HG03139 (cell line): ENCODE measurements around the gene ANO1.
"Not testable (repeated sequence)": the region's sequence is repeated elsewhere in the genome, so short reads cannot be mapped to it uniquely, and the experiment has no call there.

Experiments
- ATAC-seq: cut with Tn5 transposase; IDR thresholded peaks from one replicate; pipeline ENCODE4 v1.9.1; 2021; ENCODE audit not compliant: unreplicated experiment

Gene ANO1

DNA sequence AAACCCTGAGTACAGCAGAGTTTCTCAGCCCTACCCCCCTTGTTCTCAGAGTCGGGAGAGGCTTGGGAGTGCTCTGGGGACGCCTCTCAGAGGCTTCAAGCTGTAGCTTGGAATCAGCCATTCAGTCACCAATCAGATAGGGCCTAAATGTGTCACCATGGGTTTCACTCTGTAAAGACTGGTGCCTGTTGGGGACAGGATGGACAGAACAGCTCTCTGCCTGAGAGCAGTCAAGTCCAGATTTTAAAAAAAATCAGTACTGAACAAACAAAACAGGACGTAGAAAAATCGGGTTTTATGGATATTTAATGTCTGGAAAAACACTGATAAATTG is 126.3 kb downstream of the ANO1 start:
- no peak for ATAC-seq

DNA sequence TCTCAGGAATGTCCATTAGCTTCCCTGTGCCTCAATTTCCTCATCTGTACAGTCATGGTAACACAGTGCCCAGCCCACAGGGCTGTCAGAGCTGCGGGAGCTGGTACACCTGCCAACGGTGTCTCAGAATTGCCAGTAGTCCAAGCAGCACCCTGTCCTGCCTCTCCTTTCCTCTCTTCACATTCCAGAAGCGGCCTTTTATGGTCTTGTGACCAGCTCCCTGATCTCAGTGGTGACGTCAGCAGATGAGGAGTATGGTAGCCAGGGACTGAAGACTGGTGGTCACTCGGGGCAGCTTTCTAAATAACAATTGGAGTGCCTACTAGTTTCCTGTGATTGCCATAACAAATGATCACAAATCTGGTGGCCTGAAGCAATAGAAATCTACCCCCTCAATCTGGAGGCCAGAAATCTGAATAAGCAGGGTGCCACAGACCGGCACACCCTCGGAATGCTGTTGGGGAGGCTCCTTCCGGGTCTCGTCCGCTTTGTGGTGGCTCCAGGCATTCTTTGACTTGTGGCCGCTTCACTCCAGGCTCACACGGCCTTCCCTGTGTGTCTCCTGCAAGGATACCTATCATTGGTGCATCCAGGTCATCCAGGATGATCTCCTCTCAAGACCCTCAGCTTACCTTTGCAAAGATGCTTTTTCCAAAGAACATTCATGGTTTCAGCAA is 127.1 kb downstream of the ANO1 start:
- ATAC-seq: no peak

DNA sequence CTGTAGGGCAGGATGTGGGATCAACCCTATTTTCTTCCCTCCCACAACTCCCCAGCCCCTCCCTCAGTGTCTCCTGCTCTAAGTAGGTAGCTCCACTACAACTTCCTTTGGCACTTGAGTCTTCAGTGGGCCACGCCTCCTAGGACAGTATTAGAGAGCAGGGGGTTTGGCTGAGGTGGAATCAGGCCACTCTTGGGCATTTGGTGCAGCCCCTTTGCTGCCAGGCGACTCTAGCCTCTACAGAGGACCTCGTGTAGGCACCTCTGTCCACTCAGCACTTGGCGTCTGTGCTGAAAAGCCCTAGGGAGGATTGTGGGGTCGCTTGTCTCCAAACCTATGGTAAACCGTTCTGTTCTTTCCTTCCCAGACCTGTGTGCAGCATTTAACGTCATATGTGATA is 127.6 kb downstream of the ANO1 start:
- ATAC-seq: no peak

DNA sequence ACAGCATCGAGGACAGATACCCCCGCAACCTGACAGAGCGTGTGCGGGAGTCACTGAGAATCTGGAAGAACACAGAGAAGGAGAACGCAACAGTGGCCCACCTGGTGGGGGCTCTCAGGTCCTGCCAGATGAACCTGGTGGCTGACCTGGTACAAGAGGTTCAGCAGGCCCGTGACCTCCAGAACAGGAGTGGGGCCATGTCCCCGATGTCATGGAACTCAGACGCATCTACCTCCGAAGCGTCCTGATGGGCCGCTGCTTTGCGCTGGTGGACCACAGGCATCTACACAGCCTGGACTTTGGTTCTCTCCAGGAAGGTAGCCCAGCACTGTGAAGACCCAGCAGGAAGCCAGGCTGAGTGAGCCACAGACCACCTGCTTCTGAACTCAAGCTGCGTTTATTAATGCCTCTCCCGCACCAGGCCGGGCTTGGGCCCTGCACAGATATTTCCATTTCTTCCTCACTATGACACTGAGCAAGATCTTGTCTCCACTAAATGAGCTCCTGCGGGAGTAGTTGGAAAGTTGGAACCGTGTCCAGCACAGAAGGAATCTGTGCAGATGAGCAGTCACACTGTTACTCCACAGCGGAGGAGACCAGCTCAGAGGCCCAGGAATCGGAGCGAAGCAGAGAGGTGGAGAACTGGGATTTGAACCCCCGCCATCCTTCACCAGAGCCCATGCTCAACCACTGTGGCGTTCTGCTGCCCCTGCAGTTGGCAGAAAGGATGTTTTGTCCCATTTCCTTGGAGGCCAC is 128.3 kb downstream of the ANO1 start:
- ATAC-seq: no peak

DNA sequence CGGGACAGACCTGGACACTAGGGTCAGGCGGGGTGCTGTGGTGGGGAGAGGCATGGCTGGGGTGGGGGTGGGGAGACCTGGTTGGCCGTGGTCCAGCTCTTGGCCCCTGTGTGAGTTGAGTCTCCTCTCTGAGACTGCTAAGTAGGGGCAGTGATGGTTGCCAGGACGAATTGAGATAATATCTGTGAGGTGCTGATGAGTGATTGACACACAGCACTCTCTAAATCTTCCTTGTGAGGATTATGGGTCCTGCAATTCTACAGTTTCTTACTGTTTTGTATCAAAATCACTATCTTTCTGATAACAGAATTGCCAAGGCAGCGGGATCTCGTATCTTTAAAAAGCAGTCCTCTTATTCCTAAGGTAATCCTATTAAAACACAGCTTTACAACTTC is 128.9 kb downstream of the ANO1 start:
- ATAC-seq: no peak

DNA sequence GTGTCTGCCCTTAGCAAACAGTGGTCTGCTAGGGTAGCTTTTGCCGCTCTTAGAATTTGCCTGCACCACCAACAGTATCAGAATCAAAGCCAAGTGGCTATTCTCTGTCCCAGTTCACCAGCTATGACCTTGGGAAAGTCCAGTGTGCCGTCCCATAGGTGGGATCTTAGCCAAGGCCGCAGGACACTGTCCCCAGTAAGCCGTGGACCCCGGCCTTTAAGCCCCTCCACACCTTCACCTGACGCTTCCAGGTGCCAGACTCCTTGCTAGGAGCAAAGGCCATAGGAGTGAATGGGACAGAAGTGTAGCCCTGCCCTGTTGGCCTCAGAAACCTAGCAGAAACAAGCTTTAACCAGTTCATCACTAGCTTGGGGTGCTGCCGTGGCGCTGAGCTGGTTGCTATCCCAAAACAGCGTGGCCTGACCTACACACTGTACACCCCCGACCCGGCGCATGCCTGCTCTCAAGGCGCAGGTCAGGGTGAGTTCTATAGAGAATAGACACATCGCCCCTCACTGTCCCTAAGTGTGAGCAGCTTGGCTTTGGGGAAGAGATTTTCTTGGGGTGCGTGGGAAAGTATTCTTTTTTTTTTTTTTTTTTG is 129.5 kb downstream of the ANO1 start:
- no peak for ATAC-seq

DNA sequence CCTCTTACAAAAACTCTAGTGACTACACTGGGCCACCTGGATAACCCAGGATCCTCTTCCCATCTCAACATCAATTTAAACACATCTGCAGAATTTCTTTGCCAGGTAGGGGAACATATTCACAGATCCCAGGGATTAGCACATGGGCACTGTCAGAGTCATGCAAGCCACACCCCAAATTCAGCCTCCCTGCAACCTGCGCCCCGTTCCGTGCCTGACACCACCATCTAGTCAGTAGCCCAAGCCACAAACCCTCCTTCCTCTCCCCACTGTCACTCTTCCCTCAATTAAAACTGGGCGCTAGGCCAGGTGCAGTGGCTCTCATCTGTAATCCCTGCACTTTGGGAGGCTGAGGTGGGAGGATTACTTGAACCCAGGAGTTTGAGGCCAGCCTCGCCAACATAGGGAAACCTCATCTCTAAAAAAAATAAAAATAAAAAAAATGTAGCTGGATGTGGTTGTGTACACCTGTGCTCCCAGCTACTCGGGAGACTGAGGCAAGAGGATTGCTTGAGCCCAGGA is 131.3 kb downstream of the ANO1 start:
- ATAC-seq: no peak

DNA sequence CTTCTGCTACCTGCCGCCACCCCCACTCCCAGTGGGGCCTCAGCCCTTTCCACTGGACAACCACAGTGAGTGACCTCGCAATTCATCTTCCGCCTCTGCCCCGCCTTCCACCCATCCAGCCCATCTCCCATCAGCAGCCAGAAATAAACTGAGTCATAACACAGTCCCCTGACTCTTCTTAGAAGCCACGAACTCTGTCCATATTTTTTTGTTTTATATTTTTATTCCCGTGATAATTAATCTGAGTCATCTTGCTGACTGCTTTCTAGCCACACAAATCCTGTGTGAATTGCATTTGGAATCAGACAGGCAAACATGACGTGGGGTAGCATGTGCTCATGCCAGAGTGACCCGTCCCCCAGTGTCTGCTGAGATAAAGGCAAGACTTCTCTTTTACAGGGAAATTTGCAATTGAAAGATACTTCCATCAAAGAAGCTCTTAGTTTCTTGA is 132.0 kb downstream of the ANO1 start:
- no peak for ATAC-seq

DNA sequence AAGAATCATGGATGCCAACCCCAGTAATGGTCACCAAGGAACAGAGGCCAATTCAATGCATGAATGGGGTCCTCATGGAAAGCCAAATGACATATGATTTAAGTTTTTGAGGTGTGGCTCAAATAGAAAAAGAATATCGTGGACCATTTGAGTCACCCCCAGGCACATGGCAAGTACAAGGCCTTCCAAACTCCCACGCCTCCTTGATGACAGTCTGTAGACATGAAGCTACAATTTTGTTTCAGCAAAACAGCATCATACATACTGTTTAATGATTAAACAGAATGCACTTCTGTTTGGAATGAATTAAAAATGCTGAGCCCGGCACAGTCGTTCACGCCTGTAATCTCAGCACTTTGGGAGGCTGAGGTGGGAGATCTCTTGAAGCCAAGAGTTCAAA is 132.4 kb downstream of the ANO1 start:
- ATAC-seq: no peak

DNA sequence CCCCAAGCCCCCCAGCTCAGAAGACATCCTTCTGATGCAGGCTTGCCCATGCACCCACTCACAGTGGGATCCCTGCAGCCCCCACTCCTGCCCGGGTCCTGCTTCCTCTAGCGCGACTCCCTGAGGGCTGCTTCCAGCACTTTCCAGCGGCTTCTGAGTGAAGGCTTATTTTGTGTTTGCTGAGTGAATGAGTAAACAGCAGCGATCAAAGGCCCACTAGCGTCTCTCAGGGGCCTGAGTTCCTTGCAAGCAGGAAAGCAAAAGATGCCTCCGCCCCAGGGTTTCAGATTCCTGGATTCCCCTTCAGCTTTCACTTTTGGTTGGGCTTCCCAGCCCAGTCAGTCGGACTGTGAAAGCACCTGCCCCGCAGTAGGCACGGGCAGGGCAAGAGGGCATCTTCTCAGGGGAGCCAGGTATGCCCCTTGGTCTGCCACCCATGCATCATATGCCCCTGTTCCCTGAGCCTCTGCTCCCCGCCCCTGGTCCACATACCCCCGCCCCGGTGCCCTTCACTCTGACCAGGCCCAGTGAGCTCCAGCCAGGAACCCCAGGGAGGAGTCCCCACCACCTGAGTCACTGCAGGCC is 134.2 kb downstream of the ANO1 start:
- no peak for ATAC-seq

DNA sequence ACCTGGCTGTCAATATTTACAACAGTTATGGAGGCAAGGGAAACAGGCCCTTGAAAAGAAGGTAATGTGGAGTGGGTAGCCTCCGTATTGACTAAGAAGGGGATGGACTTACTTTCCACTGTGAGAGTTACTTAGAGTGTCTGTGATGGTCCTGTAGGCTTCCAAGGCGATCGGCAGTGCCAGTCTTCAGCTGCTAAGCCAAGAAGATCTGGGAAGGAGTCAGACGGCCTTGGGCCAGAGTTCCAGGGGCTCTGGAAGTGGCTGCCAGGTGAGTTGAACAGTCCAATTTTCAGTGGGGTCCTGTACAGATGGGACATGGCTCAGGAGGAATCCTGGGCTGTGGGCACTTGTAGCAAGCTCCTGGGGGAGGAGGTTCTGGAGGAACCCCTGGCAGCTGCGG is 139.3 kb downstream of the ANO1 start:
- ATAC-seq: not testable (repeated sequence)

DNA sequence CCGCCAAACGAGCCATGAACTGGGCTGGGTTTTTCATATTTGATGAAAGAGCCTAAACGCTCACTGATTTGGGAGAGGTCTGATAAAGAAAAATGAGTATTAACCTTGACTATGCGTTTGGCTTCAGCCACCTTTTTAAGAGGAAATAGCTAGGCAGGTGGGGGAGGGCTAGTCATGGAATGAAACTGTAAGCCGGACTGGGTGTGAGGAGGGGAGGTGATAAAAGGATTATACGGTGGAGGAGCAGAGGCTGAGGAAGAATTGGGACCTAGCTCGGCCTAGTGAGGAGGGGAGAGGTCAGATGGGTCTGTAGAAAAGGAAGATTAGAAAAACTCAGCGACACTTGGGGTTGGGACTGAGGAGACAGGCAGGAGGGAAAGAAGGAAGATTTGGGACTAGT is 140.0 kb downstream of the ANO1 start:
- ATAC-seq: not testable (repeated sequence)

DNA sequence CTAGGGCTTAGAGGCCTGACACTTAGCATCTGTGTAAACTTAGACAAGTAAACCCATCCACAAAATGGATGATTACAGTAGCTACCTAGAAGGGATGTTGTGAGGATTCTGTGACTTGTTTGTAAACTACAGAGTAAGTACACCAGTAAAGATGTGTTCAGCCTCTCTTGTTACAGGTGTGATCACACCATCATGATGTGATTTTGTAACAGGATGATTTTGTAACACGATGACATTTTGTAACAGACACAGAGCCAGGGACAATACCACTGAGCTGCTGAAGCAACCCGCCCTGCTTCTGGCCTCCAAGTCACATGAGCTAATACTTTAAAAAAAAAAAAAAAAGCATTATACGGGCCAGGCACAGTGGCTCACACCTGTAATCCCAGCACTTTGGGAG is 142.0 kb downstream of the ANO1 start:
- ATAC-seq: no peak

DNA sequence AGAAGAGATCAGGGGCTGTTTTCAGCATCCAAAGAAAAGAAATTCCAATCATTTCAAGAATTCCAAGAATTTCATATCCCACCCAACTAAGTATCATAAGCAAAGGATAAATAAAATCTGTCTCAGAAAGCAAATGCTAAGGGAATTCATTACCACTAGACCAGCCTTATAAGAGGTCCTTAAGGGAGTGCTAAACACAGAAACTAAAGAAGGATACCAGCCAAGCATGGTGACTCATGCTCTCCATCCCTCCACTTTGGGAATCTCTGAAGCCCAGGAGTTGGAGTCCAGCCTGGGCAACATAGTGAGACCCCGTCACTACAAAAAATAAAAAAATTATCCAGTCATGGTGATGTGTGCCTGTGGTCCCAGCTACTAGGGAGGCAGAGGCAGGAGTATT is 142.8 kb downstream of the ANO1 start:
- no peak for ATAC-seq

DNA sequence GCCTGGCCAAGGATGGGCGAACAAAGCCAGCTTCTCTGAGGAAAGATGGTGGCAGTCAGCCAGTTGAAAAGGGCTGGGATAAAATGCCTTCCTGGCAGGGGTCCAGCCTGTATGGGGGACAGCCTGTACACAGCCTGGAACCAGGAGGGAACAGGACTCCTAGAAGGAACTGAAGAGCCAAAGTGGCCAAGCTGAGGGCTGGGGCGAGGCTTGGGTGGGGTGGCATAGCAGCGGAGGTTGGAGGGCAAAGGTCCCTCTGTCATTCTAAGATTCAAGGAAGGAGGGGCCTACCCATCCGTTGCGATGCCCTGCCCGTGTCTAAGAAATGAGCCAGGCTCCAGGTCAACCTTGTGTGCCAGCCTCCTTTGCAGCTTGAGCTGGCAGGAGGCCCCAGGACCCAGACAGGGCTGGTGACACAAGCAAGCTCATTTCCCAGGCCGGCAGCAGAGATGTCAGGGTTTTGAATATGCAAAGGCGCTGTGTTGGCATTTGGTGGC is 147.6 kb downstream of the ANO1 start:
- ATAC-seq: no peak

DNA sequence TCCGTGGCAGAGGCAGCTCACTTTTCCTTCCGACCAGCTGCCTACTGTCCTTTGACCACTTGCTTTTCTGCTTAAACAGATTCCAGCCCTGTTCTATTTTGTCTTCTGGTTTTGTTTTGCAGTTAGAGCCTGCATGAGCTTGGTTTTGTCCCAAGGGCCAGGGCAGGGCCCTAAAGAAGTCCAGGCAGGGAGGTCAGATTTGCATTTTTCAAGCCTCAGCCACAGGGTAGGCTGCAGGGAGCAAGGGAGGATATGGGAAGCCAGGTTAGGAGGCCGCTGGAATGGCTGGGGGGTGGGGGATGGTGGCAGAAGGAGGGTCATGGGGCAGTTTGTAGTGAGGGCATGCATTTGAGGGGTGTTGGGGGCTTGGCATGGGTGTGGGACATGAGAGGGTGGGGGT is 148.1 kb downstream of the ANO1 start:
- ATAC-seq: no peak

DNA sequence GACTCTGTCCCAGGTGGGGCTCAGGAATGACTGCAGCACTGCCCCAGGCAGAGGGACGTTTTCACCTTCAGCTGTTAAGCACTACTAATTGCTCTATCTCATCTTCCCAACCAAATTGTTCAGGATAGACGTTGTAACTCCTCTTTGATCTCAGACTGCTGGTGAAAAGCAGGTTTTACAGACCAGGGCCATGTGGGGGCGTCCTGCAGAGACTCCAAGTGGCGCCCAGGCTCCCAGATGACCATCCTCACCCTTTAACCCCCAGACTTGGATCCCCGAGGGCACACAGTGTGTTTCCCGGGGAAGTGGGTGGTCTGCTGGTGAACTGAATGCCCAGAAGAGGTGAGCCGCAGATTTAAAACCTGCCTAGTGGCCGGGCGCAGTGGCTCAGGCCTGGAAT is 148.8 kb downstream of the ANO1 start:
- no peak for ATAC-seq

DNA sequence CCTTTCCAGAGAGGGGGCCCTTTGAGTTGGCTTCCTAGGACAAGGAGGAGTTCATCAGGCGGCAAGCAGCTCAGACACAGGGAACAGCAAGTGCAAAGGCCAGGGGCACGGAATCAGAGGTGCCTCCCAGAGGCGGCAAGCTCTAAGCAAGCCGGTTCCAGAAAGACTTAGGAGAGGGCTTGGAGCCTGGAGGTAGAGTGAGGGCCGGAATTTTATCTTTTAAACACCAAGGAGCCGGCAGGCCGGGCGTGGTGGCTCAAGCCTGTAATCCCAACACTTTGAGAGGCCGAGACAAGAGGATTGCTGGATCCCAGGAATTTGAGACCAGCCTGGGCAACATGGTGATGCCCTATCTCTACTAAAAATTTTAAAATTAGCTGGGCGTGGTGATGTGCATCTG is 151.6 kb downstream of the ANO1 start:
- no peak for ATAC-seq

DNA sequence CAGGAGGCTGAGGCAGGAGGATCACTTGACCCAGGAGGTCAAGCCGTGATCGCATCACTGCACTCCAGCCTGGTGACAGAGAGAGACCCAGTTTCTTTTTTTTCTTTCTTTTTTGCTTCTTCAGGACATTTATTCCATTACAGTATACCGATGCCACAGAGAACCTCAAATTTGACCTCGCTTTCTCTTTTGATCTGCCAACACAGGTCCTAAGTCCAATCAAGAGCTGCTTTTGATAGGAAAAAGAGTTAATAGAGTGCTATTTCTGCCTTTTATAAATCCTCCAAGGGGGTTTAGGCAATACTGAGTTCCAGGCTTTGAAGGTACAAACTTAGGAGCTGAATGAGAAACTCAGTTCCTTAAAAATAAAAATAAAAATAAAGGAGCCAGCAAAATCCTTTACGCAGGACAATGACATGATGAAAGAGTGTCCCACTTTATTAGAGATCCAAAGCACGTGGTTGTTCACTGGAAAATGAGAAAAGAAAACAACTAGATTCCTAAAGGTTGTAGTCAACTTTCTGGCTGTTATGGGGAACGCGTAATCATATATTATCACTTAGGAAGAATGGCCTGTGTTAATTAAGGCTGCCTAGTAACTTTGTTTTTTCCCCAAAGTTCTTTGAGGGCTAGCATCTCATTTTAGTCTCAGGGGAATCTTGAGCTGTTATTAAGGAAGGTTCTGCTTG is 152.2 kb downstream of the ANO1 start:
- ATAC-seq: no peak

DNA sequence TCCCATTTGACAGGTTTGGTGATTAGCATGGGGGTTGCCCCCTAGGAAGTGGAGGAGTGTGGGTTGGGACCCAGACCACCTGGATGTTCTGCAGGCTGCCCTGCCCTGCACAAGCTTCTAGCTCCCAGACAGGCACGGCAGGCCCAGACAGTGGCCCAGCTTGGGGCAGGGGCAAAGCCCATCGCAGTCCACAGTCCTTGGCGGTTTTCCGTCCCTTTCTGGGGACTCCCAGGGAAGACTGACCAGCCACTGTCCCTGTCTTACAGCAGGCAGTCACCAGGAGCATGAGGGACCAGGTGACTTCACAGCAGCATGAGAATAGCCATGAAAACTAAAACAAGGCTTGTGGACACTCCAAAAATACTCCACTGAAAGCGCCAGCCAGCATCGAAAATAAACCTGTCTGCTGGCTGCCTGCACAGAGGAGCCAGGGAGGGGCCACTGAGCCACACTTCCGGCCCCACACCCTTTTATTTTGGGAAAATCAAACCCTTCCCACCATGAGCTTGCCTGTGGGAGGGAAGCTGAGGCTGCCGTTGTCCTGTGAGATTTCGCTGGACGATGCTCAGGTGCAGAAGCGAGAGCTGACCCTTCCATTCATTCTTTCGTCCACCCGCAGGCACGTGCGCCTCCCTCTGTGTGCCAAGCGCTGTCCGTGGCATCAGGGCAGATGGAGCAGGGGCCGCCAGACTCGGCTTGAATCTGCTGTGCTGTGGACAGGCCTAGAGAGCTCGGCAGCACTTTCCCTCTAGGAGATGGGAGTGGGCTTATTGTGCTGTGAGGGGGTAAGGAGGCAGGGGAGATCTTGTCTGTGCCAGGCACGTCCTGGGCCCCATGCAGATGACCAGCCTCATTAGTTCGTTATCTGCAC is 153.0 kb downstream of the ANO1 start:
- ATAC-seq: no peak
